HG02852 (cell line): ENCODE results near the gene PRSS57.
"Not testable (repeated sequence)": the region's sequence is repeated elsewhere in the genome, so short reads cannot be mapped to it uniquely, and the experiment has no call there.

Source experiments
- ATAC-seq: cut with Tn5 transposase; IDR thresholded peaks from one replicate; pipeline ENCODE4 v1.9.1; 2021; ENCODE audit warnings: mild to moderate bottlenecking, moderate library complexity; ENCODE audit not compliant: unreplicated experiment

The PRSS57 gene

GRCh38 chr19:695352-695949, at the start of gene PRSS57:
Gene PRSS57 (minus strand): TSS chr19:695452. CDS start chr19:695430, 22 bp downstream.
- no peak for ATAC-seq

GRCh38 chr19:743168-743687, 48.0 kb upstream of the PRSS57 start:
- ATAC-seq, result no peak

- no peak for ATAC-seq
Measured at GRCh38 chr19:742540-743075, 47.4 kb upstream of the PRSS57 start.

- no peak for ATAC-seq
Measured at GRCh38 chr19:741506-742131, 46.4 kb upstream of the PRSS57 start.

GRCh38 chr19:740816-741505, 45.7 kb upstream of the PRSS57 start:
- not testable (repeated sequence) for ATAC-seq

GRCh38 chr19:739998-740715, 44.9 kb upstream of the PRSS57 start:
- ATAC-seq, result no peak

GRCh38 chr19:738509-739128, 43.4 kb upstream of the PRSS57 start:
- no peak for ATAC-seq

- ATAC-seq, result no peak
Measured at GRCh38 chr19:737591-738093, 42.4 kb upstream of the PRSS57 start.

- ATAC-seq, result no peak
Measured at GRCh38 chr19:736125-736524, 40.9 kb upstream of the PRSS57 start.

- ATAC-seq, result no peak
Measured at GRCh38 chr19:734716-735115, 39.5 kb upstream of the PRSS57 start.

GRCh38 chr19:732148-733069, 37.2 kb upstream of the PRSS57 start:
- ATAC-seq, result no peak

GRCh38 chr19:731000-731399, 35.7 kb upstream of the PRSS57 start:
- no peak for ATAC-seq

- no peak for ATAC-seq
Measured at GRCh38 chr19:729965-730668, 34.9 kb upstream of the PRSS57 start.

GRCh38 chr19:729564-729963, 34.3 kb upstream of the PRSS57 start:
- not testable (repeated sequence) for ATAC-seq

GRCh38 chr19:728011-728410, 32.8 kb upstream of the PRSS57 start:
- no peak for ATAC-seq

- no peak for ATAC-seq
Measured at GRCh38 chr19:726993-727956, 32.0 kb upstream of the PRSS57 start.

- no peak for ATAC-seq
Measured at GRCh38 chr19:725461-726089, 30.3 kb upstream of the PRSS57 start.
